Endothelial cell (in vitro differentiated cells): ENCODE data around the gene UTF1. TPM values are rescaled to one million over a fixed set of nuclear protein-coding genes. Genes with fewer than 3 reads are reported as not detected.
A peak's percentile ranks its signal among the peaks of the same experiment; 100 is the strongest.

Experiments used
- DNase-seq: peaks from one replicate; pipeline ENCODE4 v3.0.0; 2021; ENCODE audit warnings: low spot score
- H3K27ac Mint-ChIP-seq: one replicate; pipeline ENCODE4 v1.8.0; 2021; ENCODE audit warnings: mixed read lengths, inconsistent platforms; ENCODE audit not compliant: unreplicated experiment
- H3K27me3 Mint-ChIP-seq: one replicate; pipeline ENCODE4 v1.8.0; 2021; ENCODE audit warnings: mild to moderate bottlenecking, moderate library complexity, mixed read lengths, inconsistent platforms; ENCODE audit not compliant: unreplicated experiment
- H3K36me3 Mint-ChIP-seq: one replicate; pipeline ENCODE4 v1.8.0; 2021; ENCODE audit warnings: mild to moderate bottlenecking, low read depth, mixed read lengths, inconsistent platforms; ENCODE audit not compliant: unreplicated experiment
- H3K4me1 Mint-ChIP-seq: one replicate; pipeline ENCODE4 v1.8.0; 2021; ENCODE audit warnings: mild to moderate bottlenecking, mixed read lengths, inconsistent platforms; ENCODE audit not compliant: unreplicated experiment
- H3K4me3 Mint-ChIP-seq: one replicate; pipeline ENCODE4 v1.8.0; 2021; ENCODE audit warnings: mild to moderate bottlenecking, mixed read lengths, inconsistent platforms; ENCODE audit not compliant: unreplicated experiment
- H3K9me3 Mint-ChIP-seq: one replicate; pipeline ENCODE4 v1.8.0; 2021; ENCODE audit warnings: mixed read lengths, inconsistent platforms; ENCODE audit not compliant: unreplicated experiment
- CTCF ChIP-seq: fragments of 200-600 bp; sonication (generic); IDR thresholded peaks from one replicate; pipeline ENCODE4 v1.5.0; 2021; ENCODE audit warnings: antibody characterized with exemption; ENCODE audit not compliant: unreplicated experiment
- total RNA-seq: library from RNA; stranded (reverse); fragmentation: NEBNext Ultra II Directional; extraction: Animal tissue kit (Norgen Biotek cat#: 25700); gene quantifications from one replicate; pipeline ENCODE4 v1.2.1, GENCODE V29; 2021; ENCODE audit not compliant: unreplicated experiment

Gene UTF1
- total RNA-seq, 1 donor from 2014 or later, result 0.38 TPM

DNA sequence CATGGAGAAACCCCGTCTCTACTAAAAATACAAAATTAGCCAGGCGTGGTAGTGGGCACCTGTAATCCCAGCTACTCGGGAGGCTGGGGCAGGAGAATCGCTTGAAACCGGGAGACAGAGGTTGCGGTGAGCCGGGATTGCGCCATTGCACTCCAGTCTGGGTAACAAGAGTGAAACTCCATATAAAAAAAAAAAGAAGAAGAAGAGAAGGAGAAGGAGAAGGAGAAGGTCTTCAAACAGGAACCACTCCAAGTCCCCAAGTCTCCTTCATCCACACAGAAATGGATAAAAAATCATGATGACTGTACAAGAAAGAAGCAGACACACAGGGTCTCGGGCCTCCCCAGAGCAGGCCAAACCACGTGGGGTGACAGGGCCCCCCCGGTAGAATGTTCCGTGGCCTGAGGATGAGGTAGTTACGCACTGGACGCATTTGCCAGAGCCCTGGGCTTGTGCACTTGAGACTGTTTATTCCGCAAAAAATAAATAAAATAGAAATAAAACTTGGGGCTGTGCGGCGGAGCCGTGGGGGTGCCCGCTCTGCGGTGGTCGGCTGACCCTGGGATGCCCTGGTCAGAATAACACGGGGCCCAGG is 23.4 kb downstream of the UTF1 start:
- TF ChIP-seq CTCF, result no peak
- no peak for DNase-seq
- Mint-ChIP-seq H3K4me3 (no peak overlapping the region), H3K27me3 (peaks cover 15% of the 10 kb centered on the region), H3K27ac (no peak overlapping the region), H3K9me3 (no peaks in the 10 kb centered on the region), H3K4me1 (no peaks in the 10 kb centered on the region), H3K36me3 (no peaks in the 10 kb centered on the region)

DNA sequence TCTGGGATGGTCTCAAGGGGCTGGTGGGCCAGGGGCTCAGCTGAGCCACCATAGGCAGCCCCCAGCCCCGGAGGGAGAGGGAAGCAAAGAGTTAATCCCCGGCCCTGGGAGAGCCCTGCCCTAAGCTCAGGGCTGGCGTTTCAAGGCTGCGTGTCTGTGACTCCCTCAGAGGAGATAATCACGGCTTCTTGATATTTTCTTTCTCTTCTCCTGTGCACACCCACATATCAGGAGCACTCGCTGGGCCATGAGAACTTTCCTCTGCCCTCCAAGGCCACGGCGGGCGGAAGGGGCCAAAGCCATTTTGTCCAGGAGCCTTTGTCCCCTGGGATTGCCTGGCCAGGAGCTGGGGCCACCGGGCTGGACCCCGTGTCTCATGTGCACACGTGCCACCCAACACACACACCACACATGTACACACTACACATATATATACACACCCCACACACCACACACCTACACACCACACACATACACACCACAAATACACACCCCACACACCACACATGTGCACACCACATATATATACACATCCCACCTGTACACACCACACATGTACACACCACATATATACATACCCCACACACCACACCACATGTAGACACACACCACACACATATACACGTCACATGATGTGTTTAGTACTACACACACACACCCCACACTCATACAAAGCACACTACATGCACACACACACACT is 24.6 kb downstream of the UTF1 start:
- H3K4me3 Mint-ChIP-seq, result no peak overlapping the region

GRCh38 chr10:133255323-133255722 is 25.3 kb downstream of the UTF1 start:
- Mint-ChIP-seq H3K27ac (no peak overlapping the region), H3K27me3 (peaks cover 12% of the 10 kb centered on the region), H3K4me3 (no peak overlapping the region), H3K36me3 (no peaks in the 10 kb centered on the region), H3K9me3 (no peaks in the 10 kb centered on the region), H3K4me1 (no peaks in the 10 kb centered on the region)
- no peak for DNase-seq
- TF ChIP-seq CTCF, result no peak

More for the DNA sequence above, 24.6 kb downstream of the UTF1 start:
- no peak for TF ChIP-seq CTCF
- DNase-seq, result no peak
- Mint-ChIP-seq H3K27me3 (peaks cover 13% of the 10 kb centered on the region), H3K27ac (no peak overlapping the region), H3K9me3 (no peaks in the 10 kb centered on the region), H3K36me3 (no peaks in the 10 kb centered on the region), H3K4me1 (no peaks in the 10 kb centered on the region)

DNA sequence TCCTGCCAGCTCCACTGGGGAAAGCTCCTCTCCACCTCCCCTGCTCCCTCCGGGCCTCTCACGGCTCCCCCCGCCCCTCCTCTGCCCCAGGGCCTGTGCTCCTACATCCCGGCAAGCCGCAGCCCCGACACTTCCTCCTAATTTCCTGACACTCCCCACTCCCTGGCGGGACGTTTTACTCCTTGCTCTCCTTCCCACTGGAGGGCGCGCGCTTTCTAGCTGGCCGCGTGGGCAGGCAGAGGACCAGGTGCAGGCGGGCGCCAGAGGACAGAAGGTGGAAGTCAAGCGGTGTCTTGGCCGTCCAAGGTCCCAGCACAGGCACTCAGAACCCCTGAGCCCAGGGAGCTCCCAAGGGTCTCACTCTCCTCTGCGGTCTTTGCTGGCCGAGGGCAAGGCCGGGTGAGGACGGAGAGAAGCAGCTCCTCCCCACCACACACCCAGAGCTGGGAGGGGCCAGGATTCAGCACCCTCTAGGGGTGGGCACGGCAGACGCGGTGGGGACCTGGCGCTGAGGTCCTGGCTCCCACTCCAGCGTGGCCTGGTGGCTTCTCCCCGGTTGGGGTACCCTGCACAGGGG is 27.6 kb downstream of the UTF1 start:
- TF ChIP-seq CTCF, result no peak
- DNase-seq, result peak; percentile 57
- Mint-ChIP-seq H3K9me3 (no peaks in the 10 kb centered on the region), H3K27me3 (peaks cover 9% of the 10 kb centered on the region), H3K36me3 (no peaks in the 10 kb centered on the region), H3K27ac (no peak overlapping the region), H3K4me3 (no peak overlapping the region), H3K4me1 (no peaks in the 10 kb centered on the region)
